HS-27A (cell line): Measurements from ENCODE around the gene MACROD2.

Experiments used
- DNase-seq: peaks from one replicate; pipeline ENCODE4 v3.0.0-alpha.2; 2012; ENCODE audit warnings: low read depth, missing footprints

The MACROD2 gene

GRCh38 chr20:14525426-14525825 lies 530.1 kb downstream of the MACROD2 start:
- no peak for DNase-seq

- DNase-seq: no peak
These were observed 531.6 kb downstream of the MACROD2 start for GRCh38 chr20:14526891-14527290.

- no peak for DNase-seq
These were observed 536.5 kb downstream of the MACROD2 start for GRCh38 chr20:14531786-14532185.

DNA sequence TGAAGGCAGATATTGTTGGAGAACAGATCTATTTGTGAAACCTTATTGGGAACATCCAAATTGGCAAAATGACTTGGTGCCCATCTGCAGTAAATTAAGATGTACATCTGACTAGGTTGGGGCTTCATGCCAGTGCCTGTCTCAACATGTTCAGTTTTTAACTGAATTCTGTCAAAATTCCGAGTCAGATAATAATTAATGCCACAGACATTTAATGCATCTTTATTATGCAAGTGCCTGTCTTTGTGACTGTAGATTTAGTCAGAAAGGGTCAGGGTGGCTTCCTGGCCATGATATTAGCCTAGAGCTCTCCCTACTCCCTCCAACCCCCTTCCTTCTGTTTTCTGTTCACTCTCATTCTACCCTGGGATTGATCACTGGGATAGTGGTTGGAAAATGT lies 541.4 kb downstream of the MACROD2 start:
- no peak for DNase-seq

DNA sequence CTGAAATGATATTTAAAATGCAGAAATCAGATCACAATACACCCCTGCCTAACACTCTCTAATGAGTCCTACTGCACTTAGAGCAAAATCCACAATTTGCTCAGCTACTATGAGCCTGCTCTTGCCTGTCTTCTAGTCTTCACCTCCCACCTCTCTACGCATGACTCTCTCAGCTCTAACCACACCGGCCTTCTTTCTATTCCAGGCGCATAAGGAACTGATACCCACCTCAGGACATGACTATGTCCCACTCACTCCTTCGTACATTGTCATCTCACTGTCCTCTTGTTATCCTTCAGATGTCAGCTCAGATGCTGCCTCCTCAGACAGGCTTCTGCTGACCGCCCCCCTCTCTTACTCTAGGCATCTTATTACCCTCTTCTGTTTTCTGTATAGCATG lies 543.1 kb downstream of the MACROD2 start:
- no peak for DNase-seq

GRCh38 chr20:14543040-14543439 lies 547.7 kb downstream of the MACROD2 start:
- no peak for DNase-seq

DNA sequence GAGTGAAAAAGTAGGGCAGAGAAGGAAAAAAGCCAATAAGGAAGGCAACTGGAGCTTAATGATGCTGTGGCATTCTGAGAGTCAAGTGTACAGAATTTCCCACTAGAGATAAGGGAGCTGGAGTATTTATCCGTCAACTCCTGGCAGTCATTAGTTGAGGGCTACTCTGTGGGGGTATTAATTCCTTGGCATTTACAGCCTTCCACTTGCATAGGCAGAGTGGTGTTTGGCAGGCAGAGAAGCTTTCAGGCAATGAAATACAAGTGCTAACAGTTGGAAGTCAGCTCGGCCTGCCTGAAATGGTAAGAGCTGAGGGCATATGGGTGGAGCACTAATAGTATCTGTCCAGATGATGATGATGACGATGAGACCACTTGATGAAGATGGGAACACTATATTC lies 549.4 kb downstream of the MACROD2 start:
- no peak for DNase-seq

DNA sequence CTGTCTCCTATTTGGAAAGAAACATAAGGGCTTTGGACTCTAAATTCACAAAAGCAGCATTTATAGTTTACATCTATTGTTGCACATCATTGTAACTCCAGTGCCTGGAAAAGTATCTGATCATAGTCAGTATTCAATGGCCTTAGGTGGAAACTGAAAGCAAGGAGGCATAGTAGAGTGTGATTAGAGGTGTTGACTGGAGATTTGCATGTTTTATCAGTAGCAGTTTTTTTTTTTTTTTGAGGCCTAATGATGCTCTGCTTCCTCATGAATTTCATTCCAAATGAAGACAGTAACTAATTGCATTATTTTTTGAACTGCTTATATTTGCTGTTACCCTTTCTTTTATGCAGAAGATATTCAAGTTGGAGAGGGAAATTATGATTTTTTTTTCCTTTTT lies 555.3 kb downstream of the MACROD2 start:
- DNase-seq: no peak

- peak; percentile 65 for DNase-seq
These were observed 558.6 kb downstream of the MACROD2 start for GRCh38 chr20:14553774-14554534.

DNA sequence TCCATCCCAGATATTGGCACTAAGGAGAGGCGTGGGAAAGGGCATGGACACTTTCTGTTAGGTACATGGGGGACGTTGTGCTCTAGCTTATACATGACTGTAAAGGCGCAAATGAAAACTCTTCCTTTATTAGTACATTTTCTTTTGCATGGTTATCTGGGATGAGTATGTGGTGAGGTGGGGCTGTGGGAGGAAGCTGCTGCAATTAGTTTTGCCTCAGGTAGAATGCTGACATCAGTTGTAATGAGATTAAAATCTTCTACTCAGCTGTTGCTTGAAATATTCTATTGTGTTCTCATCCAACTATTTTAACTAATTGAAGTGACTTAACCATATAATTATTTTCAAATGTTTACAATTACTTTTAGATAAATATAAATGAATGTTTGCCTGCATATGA lies 560.4 kb downstream of the MACROD2 start:
- DNase-seq: no peak

- DNase-seq: peak; percentile 45
These were observed 560.9 kb downstream of the MACROD2 start for GRCh38 chr20:14556206-14556605.

DNA sequence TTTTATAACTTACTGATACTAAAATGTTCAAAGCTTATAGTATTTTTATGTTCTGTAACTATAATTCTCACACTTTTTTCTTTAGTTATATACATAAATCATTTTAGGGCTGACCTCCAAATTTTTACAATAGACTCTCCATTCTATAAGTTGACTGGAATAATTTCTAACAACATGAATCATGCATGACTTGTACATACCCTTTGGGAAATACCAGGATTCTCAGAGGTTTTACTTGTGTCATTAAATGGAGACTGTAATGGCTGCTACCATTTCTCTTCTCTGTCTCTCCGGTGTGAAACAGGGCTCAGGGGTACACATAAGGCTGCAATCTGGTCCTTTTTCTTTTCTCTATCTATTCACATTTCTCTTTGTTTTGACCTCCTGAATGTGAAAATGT lies 564.3 kb downstream of the MACROD2 start:
- DNase-seq: no peak

DNA sequence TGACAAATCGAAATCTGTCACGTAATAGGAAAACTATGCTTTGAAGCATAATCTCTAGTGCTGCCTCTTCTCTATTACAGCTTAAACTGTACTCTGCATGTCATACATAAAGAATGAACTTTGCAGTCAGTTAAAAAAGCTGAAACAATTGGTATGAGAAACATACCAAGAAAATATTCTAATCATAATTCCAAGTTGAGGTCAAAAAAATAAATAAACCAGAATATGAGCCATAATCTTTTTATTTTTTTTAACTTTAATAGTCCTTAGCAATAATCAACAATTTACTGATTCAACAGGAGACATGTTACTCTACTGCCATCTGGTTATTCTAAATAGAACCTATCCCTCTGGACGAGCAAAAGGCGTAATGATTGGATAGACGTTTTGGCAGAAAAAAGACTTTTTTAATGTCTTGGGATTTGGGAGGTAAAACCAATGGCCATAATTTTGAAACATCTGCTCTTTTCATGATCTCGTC lies 566.5 kb downstream of the MACROD2 start:
- peak; percentile 64 for DNase-seq

DNA sequence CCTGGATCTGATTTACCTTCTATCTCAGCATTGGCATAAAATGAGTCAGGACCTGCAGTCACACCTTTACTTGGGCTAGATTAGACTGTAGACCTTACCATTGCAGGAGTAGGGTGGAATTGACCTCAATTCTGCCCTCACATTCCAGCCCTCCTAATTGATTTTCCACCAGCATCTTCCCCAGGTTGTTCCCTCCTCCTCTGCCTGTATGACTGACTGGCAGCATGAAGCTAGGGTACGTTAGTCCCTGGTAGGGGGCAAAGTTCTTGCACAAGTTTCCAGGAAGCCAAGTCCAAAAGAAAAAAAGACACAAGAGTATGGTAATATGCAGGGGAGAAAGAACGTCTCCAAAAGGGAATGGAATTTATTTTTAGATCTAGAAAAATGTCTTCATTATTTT lies 567.7 kb downstream of the MACROD2 start:
- no peak for DNase-seq

DNA sequence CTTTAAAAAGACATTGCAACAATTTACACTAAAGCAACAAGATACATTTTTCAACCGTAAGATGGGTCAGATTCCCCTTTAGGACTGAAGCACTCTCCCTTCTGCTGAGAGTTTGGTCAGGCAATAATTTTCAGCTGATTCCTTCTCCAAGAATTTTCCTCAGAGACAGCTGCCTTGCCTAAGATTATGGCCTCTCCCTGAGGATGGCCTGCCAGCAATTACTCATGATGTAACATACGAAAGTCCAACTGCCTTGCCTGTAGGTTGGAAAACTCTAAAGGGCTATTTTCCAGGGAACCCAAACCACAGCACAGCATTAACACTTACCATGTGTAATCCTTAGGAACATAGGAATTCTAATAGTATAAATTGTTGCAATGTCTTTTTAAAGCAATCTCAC lies 571.2 kb downstream of the MACROD2 start:
- DNase-seq: no peak

GRCh38 chr20:14568225-14568624 lies 572.9 kb downstream of the MACROD2 start:
- no peak for DNase-seq

DNA sequence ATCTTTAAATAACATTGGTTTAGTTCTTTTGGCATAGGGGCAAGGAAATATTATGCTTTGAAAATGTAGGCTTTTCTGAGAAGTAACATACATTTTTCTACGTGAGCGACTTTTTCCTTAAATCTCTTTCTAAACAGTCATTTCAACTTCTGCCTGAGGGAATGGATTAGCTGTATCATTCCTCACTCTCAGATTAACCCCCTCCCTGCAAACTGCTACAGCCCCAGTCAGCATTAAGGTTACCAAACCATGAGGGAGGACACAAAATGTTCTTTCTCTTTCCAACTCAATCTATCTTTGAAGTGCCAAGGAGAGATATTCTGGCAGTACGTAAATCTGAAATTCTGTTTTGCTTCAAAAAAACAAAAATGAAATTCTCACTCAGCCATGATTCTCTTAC lies 573.4 kb downstream of the MACROD2 start:
- no peak for DNase-seq

DNA sequence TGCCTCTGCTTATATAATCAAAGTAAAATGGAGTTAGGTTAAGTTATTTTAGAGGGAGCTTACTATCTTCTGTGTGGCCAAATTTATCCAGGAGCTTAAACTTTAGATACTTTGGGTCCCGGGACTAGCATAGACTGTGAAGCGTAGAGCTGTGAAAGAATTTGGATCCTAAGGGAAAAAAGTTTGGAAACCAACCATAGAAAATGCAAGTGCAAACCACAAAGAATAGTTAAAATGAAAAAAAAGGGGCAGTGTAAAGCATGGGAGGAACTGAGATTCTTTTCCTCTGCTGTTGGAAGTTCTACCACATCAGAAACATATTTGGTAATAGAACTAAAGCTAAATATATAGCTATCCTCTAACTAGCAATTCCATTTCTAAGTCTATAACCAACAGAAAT lies 574.3 kb downstream of the MACROD2 start:
- DNase-seq: no peak

DNA sequence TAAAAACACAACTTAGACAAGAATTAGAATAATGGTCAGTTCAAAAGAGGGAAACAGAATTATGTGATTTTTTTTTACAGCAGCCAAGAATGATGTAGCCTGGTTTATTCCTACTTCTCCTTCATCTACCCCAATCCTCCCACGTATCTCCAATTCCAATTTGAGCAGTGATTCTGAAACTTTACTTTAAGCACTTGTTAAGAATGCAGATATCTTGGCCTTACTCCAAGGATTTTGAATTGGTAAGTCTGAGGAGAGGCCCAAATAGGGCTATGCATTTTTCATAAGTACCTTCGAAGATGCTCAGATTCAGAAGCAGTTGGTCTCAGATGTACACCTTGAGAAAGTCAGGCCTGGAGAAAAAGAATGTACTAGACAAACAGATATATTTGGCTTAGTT lies 575.5 kb downstream of the MACROD2 start:
- DNase-seq: no peak

DNA sequence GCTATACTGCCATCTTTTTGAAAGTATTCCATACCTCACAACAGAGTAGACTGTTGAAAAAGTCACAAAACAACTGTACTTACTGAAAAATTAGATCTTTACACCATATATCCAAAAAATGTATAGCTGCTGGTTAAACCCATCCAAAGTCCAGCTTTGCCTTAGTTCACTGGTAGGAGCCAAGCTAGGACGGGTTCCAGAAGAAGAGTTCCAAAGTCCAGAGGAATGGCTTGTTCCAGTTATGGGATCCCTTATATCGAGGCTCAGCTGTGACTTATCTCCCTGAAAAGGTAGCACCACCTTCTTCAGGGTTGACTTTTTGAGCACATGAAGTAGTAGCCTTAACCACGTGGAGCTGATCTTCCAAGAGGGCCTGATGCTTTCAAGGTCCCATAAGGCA lies 578.4 kb downstream of the MACROD2 start:
- no peak for DNase-seq

- no peak for DNase-seq
These were observed 581.0 kb downstream of the MACROD2 start for GRCh38 chr20:14576196-14576877.

DNA sequence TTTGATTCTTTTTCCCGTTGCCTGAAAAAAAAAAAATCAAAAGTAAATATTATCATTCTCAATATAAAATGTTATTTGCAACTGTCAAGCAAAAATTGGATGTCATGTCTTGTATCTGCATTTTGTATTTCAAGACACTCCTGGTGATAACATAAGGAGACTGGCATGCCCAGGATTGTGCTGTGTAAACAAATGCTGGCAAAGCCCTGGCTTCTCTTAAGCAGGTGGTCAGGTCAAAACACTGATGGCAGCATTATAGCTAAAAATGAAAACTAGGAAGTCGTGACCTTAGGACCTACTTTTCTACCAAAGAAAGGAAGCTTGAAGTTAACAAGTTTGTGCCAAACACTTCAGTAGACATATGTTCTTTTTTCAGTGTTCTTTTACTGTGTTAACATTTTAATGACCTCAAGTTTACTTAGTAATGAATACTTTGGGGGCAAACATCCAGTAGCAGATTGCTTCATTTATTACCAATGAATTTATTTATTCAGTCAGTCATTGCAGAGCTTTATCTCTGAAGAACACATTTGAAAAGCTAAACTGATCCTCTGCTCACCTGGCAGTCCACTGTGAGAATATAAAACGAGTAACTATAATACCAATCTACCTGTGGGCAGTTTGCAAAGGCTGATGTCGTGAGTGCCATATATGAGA lies 585.2 kb downstream of the MACROD2 start:
- no peak for DNase-seq

DNA sequence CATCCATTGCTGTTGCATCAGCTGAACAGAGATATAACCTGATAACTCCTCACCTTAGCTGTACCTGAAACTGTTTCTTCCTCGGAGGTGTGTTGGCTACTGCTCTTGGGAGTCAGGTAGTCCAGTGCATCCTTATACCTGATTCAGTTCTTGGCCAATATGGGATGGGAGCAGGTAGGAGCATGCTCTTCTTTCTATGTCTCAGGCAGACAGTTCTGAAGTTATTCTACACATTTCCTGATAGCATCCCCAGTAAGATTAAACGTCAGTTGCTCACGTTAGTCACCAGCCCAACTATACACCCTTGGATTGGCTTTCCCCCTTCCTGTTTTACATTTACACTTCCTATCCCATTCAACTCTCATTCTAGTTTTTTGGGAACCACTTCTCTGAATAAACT lies 586.4 kb downstream of the MACROD2 start:
- no peak for DNase-seq
